Middle frontal gyrus (tissue), 1 donor: ENCODE results near the gene CAPN5.
"Not testable (repeated sequence)": the region's sequence is repeated elsewhere in the genome, so short reads cannot be mapped to it uniquely, and the experiment has no call there.

Experiments
- DNase-seq: peaks from one replicate; pipeline ENCODE4 v3.0.0-alpha.2; 2015; ENCODE audit warnings: low spot score; ENCODE audit errors: extremely low spot score

CAPN5 gene

DNA sequence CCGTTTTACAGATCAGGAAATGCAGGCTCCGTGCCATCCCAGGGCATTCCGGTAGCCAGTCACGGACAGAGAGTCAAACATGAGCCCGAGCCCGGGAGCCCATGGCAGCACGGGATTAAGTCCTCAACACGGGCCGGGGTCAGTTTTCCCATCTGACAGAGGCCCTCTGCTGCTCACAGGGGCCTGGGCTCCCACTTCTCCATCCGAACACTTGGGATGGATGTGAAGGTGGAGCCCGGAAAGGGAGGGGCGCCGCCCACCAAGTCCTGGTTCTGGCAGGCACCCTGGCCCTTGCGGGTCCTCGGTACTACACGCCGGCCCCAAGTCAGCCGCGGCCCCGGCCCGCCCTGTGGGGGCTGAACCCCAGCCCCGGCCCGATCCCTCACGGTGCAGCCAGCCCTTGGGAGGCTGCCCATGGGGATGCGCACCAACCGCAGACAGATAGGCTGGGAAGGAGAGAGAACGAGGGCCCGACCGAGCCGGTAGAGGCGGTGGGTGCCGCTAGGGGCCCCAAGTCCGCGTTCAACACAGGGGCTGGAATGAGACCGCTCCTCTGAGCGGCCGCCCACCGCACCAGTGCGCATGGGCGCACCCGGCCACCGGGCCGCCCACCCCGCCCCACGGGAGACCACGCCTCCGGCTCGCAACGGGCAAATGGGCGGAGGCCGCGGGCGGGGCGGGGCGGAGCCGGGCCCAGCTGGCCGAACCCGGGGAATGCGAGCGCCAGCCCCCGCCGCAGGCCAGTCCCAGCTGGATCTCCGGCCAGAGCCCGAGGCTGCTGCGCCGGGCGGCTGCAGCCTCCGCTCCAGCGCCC, at the start of gene CAPN5:
CAPN5 (plus strand) TSS at position 743 of the 814 bp plus-strand sequence. CDS start 17,916 bp downstream, outside the sequence.
- peak; percentile 78 for DNase-seq

- DNase-seq: not testable (repeated sequence)
These were observed 48.3 kb upstream of the CAPN5 start for GRCh38 chr11:77018396-77018924.

- no peak for DNase-seq
These were observed 46.7 kb upstream of the CAPN5 start for GRCh38 chr11:77019976-77020595.

- no peak for DNase-seq
These were observed 46.0 kb upstream of the CAPN5 start for GRCh38 chr11:77020734-77021133.

DNA sequence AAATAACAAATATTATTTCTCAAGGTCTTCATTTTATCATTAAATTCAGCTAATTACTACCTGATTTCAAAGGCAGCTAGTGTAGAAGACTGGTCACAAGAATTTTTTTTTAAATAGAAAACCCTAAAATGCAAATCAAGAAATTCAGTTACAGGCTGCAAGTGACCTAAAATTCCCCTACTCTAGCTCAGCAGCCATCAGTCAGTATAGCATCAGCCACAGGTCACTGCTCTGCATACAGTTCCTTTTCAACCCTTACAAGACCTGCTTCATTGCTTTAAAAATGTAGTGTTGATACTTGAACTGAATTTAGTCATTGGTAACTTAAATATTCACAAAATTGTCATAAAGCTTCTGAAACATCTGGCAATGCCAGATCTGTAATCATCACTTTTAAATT, 42.0 kb upstream of the CAPN5 start:
- DNase-seq: no peak

- no peak for DNase-seq
These were observed 40.5 kb upstream of the CAPN5 start for GRCh38 chr11:77026221-77026620.

DNA sequence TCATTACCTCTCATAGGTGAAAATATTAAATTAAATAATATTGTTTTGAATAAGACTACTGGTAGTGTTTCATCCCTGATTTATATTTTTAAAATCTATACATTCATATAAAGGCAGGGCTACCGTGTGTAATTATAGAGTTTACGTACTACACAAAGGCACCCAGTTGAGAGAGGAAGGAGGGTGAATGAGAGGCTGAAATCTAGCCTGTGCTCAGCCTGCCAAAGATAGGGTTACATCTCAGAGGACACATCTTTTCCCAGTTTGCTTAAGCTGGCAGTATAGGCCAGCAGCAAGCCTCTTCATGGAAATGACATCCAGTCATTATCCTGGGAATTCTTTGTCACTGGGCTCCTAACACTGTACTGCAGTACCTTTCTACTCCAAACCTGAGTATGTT, 40.0 kb upstream of the CAPN5 start:
- DNase-seq: no peak

GRCh38 chr11:77027275-77027674, 39.5 kb upstream of the CAPN5 start:
- DNase-seq: no peak

DNA sequence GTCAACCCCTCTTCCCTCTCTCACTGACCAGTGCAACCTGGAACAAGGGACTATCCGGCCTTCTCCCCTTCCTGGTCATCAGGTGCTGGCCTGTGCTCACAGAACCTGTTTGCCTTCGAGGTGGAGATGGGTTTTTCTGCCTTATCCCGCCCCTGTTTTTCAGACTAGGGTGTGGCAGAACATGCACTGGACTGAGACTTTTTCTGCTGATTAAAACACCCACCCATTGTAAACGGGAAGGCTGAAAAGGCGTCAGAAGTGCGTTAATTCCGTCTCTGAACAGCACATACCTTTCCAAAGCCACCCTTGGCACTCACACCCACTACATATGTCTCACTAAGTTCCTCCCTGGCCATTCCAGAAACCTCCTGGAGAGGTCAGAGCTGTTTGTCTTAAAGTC, 36.9 kb upstream of the CAPN5 start:
- no peak for DNase-seq

DNA sequence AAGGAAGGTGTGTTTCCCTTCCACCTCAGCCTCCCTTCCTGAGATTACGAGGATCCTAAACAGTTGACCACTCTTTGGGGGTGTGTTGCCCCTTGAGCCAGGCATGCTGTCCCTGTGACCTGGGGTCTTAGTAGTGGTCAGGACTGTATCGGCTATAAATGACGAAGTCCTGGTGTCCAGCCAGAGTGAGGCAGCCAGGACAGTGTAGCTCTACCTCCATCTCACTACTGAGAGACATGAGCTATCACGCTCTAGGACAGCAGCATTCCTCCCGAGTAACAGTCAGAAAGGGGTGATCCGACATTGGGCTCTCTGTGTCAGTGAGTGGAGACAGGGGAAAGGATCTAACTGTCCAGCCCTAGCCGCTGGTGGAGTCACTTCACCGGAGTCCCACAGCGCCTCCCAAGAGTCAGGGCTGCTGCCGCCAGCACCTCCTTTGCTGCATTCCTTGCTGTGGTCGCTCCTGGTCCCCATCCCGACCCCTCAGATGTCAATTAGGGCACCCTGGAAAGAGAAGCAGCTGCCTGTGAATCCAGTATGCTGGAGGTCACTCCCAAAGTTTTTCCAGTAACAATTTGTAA, 35.8 kb upstream of the CAPN5 start:
- DNase-seq: no peak

GRCh38 chr11:77031599-77031998, 35.2 kb upstream of the CAPN5 start:
- no peak for DNase-seq

GRCh38 chr11:77035039-77035438, 31.7 kb upstream of the CAPN5 start:
- DNase-seq: no peak

- no peak for DNase-seq
These were observed 31.2 kb upstream of the CAPN5 start for GRCh38 chr11:77035580-77035979.

- DNase-seq: no peak
These were observed 30.4 kb upstream of the CAPN5 start for GRCh38 chr11:77036398-77036797.

GRCh38 chr11:77037057-77037456, 29.7 kb upstream of the CAPN5 start:
- no peak for DNase-seq

DNA sequence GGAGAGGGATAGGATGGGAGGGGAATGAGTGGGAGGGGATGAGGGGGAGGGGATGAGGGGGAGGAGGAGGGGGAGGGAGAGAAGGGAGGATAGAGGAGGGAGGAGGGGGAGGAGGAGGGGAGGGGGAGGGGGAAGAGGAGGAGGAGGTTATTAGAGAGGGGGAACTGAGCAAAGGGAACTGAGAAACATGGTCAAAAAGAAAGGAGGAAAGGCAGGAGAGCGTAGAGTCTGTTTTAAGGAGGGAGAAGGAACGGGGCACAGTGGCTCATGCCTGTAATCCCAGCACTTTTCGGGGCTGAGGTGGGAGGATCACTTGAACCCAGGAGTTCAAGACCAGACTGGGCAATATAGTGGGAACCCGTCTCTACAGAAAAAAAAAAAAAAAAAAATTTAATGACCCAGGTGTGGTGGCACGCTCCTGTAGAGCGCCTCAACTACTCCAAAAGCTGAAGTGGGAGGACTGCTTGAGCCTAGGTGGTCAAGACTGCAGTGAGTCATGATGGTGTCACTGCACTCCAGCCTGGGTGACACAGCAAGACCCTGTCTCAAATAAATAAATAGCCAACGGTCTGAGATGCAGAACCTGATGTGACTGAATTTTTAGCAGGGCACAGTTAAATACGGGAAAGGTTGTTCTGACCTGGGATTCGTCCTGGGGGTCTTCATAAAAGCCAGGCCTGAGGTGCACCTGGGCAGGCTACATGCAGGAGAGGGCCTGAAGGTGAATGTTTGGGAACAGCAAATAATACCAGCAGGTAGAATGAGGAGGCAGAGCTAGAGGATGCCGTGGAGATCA, 28.5 kb upstream of the CAPN5 start:
- no peak for DNase-seq

DNA sequence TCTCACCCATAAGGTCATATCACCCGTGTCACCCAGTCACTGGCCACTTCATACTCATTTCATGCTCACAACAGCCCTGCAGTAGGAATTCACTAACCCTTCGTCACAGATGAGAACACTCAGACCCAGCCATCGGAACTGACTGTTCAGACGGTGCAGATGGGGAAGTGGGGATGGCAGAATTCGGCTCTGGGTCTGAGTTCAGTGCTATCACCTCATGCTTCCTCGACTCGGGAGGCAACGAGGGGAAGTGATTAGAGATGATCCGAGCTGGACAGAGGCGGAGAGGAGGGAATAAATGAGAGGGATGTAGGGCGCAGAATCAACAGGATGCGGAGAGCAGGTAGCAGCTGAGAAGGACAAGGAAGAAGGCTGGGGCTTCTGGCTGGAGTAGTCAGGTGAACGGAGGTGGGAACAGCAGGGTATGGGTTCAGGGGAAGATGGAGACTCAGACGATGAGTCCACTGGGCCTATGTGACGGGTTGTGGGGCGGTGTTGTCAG, 27.9 kb upstream of the CAPN5 start:
- DNase-seq: no peak

- no peak for DNase-seq
These were observed 27.0 kb upstream of the CAPN5 start for GRCh38 chr11:77039491-77040400.

DNA sequence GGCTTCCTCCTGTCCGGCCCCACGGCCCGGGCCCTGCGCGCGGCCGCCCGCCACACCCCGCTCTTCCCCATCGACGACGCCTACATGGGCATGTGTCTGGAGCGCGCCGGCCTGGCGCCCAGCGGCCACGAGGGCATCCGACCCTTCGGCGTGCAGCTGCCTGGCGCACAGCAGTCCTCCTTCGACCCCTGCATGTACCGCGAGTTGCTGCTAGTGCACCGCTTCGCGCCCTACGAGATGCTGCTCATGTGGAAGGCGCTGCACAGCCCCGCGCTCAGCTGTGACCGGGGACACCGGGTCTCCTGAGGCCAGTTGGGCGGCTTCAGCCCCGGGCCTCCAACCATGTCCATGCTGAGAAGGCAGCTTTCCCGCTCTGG, 26.4 kb upstream of the CAPN5 start:
- no peak for DNase-seq

DNA sequence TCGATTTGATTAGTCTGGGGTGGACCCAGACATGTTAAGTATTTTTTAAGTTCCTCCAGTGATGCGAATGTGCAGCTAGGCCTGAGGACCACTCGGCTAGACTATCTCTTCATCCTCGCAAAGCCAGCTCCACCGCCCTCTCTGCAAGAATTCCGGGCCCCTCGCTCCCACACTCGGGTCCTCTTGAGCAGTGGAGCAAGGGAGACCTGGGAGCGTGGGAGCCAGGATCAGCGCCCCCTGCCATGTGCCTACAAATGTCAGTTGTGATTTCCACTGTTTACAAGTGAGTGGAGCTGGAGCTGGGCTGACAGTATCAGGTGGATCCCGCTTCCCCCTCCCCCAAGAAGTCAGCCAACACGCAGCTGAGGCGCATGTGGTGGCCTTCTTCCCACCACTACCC, 25.9 kb upstream of the CAPN5 start:
- no peak for DNase-seq
